ENCODE data around the gene SYT12. TPM values are rescaled to one million over a fixed set of nuclear protein-coding genes. Genes with fewer than 3 reads are reported as not detected.

Gene SYT12
- total RNA-seq, 1 experiment from 2014 or later: 3.1 TPM

DNA sequence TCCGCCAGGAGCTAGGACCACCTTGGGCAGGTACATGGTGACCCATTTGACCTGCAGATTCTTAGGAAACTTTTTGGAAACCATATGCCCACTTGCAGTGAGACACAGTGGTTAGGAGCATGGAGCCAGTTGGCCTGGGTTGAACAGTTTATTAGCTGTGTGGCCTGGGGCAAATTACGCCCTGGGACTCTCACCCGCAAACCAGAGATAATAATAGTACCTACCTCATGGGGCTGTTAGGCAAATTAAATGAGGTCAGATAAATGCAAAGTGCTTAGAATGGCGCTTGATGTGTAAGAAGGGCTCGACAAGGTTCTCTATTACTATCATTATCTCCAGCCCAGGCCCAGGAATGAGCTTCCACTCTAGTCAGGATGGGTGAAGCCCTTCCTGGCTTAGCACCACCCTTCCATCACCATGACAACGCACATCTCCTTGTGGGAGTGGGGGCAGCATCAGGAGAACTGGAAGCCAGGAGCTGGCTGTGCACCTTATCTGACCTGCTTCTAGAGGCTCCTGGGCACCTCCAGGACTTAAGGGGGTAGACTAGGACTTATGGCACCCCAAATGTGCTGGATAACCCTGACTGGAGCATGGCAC, 5.1 kb downstream of the SYT12 start:
- no TSS peak for BruUV-seq (replicated peaks)
- no peaks in the 10 kb centered on the region for H3K27me3 ChIP-seq (replicated peaks; ENCODE audit: insufficient read depth, low read depth, low read length, poor library complexity)

DNA sequence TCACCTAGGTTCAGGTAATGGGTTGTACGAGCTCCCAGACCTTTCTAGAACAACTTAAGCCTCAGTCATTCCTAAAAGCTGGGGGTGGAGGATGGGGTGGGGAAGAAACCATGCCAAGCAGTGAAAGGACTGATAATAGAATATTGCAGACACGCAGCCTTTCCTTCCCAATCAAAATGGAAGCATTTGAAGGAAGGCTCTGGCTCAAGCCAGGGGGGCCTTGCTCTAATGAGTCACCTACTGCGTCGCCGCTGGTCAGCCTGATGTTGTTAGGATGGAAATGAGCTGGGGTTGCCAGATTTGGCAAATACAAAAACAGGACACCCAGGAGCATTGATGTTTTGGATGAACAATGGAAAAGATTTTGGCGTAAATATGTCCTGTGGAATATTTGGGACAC, 6.2 kb downstream of the SYT12 start:
- POLR2A ChIA-PET (ENCODE audit: low non-redundant PET): no interaction called here
- no peaks in the 10 kb centered on the region for H3K27me3 ChIP-seq (replicated peaks; ENCODE audit: insufficient read depth, low read depth, low read length, poor library complexity)
- no TSS peak for BruUV-seq (replicated peaks)
- peaks cover 12% of the 10 kb centered on the region for H3K4me1 ChIP-seq (ENCODE audit: insufficient read depth, low read length, poor library complexity, severe bottlenecking)
- no peak overlapping the region for H3K27ac ChIP-seq (ENCODE audit: low read depth, low read length, poor library complexity, severe bottlenecking)
- TF ChIP-seq, protein P1, sequence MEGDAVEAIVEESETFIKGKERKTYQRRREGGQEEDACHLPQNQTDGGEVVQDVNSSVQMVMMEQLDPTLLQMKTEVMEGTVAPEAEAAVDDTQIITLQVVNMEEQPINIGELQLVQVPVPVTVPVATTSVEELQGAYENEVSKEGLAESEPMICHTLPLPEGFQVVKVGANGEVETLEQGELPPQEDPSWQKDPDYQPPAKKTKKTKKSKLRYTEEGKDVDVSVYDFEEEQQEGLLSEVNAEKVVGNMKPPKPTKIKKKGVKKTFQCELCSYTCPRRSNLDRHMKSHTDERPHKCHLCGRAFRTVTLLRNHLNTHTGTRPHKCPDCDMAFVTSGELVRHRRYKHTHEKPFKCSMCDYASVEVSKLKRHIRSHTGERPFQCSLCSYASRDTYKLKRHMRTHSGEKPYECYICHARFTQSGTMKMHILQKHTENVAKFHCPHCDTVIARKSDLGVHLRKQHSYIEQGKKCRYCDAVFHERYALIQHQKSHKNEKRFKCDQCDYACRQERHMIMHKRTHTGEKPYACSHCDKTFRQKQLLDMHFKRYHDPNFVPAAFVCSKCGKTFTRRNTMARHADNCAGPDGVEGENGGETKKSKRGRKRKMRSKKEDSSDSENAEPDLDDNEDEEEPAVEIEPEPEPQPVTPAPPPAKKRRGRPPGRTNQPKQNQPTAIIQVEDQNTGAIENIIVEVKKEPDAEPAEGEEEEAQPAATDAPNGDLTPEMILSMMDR (conservative IDR thresholded peaks at IDR 0.05; ENCODE audit: low read depth, low read length): no peak
- TF ChIP-seq EZH2 (IDR thresholded peaks at IDR 0.05; ENCODE audit: borderline replicate concordance, low read depth, low read length, poor library complexity, severe bottlenecking): no peak
- H3K4me3 ChIP-seq (ENCODE audit: low read depth, low read length, poor library complexity, severe bottlenecking): no peak overlapping the region
- CTCF ChIA-PET: interaction anchor here (0.6 kb wide), 1 partner anchor 360 kb away, joined by 4 read pairs; no protein-coding TSS in a partner anchor
- no peaks in the 10 kb centered on the region for H3K36me3 ChIP-seq (ENCODE audit: insufficient read depth, low read length, poor library complexity, severe bottlenecking)
- intact Hi-C loops (cut with micrococcal nuclease; ENCODE audit: unreplicated experiment): no loop called here
- no peaks in the 10 kb centered on the region for H3K9me3 ChIP-seq (ENCODE audit: low read depth, low read length, poor library complexity, severe bottlenecking)
- no peak for DNase-seq (ENCODE audit: low spot score)

More for the DNA sequence above, 5.1 kb downstream of the SYT12 start:
- H3K27ac ChIP-seq (ENCODE audit: low read depth, low read length, poor library complexity, severe bottlenecking): no peak overlapping the region
- H3K4me1 ChIP-seq (ENCODE audit: insufficient read depth, low read length, poor library complexity, severe bottlenecking): peaks cover 9% of the 10 kb centered on the region
- TF ChIP-seq, protein P1 (conservative IDR thresholded peaks at IDR 0.05; ENCODE audit: low read depth, low read length): no peak
- no peak for TF ChIP-seq EZH2 (IDR thresholded peaks at IDR 0.05; ENCODE audit: borderline replicate concordance, low read depth, low read length, poor library complexity, severe bottlenecking)
- no peaks in the 10 kb centered on the region for H3K36me3 ChIP-seq (ENCODE audit: insufficient read depth, low read length, poor library complexity, severe bottlenecking)
- no peaks in the 10 kb centered on the region for H3K9me3 ChIP-seq (ENCODE audit: low read depth, low read length, poor library complexity, severe bottlenecking)
- ChIA-PET POLR2A (ENCODE audit: low non-redundant PET) (no interaction called here), CTCF (no interaction called here)
- intact Hi-C loops (cut with micrococcal nuclease; ENCODE audit: unreplicated experiment): no loop called here
- H3K4me3 ChIP-seq (ENCODE audit: low read depth, low read length, poor library complexity, severe bottlenecking): no peak overlapping the region
- DNase-seq (ENCODE audit: low spot score): no peak

DNA sequence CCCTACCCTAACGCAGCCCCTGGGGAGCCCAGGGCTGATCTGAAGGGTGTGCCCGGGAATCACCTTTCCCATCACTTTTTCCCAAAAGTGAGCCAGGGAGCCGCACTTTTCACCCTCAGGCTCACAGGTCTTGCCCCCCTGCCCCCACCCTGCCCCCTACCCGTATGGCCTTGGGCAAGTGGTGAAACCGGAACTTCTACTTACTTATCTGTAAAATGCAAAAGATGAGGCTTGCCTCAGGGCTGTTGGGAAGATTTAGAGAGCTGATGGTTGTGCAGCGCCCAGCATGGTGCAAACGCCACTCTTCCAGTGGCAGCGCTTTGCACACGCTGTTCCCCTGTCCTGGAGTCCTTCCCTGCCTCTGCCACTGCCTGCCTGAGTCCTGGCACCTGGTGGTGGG, 8.0 kb downstream of the SYT12 start:
- Histone ChIP-seq H3K9me3 (ENCODE audit: low read depth, low read length, poor library complexity, severe bottlenecking) (no peaks in the 10 kb centered on the region), H3K36me3 (ENCODE audit: insufficient read depth, low read length, poor library complexity, severe bottlenecking) (no peaks in the 10 kb centered on the region), H3K4me1 (ENCODE audit: insufficient read depth, low read length, poor library complexity, severe bottlenecking) (peaks cover 20% of the 10 kb centered on the region), H3K4me3 (ENCODE audit: low read depth, low read length, poor library complexity, severe bottlenecking) (no peak overlapping the region), H3K27ac (ENCODE audit: low read depth, low read length, poor library complexity, severe bottlenecking) (no peak overlapping the region), H3K27me3 (replicated peaks; ENCODE audit: insufficient read depth, low read depth, low read length, poor library complexity) (no peaks in the 10 kb centered on the region)
- TF ChIP-seq EZH2 (IDR thresholded peaks at IDR 0.05; ENCODE audit: borderline replicate concordance, low read depth, low read length, poor library complexity, severe bottlenecking): no peak
- TF ChIP-seq, protein P1 (conservative IDR thresholded peaks at IDR 0.05; ENCODE audit: low read depth, low read length): no peak
- no TSS peak for BruUV-seq (replicated peaks)
- POLR2A ChIA-PET (ENCODE audit: low non-redundant PET): no interaction called here
- CTCF ChIA-PET: interaction anchor here (1.1 kb wide), 1 partner anchor 8 kb away, joined by 3 read pairs; the partner anchor contains the start of gene SYT12
- intact Hi-C loops (cut with micrococcal nuclease; ENCODE audit: unreplicated experiment): no loop called here
- DNase-seq (ENCODE audit: low spot score): no peak
